BLaER1 (cell line): ENCODE measurements around the gene CFAP74.

Experiments
- H3K27ac ChIP-seq: shearing (Covaris generic); formaldehyde crosslinking; 2 replicates; pipeline ENCODE4 v1.8.1; 2022
- H3K27me3 ChIP-seq: shearing (Covaris generic); formaldehyde crosslinking; 2 replicates; pipeline ENCODE4 v1.8.1; 2022
- H3K36me3 ChIP-seq: shearing (Covaris generic); formaldehyde crosslinking; 2 replicates; pipeline ENCODE4 v1.8.1; 2022
- H3K4me1 ChIP-seq: shearing (Covaris generic); formaldehyde crosslinking; 2 replicates; pipeline ENCODE4 v1.8.1; 2022
- H3K4me2 ChIP-seq: shearing (Covaris generic); formaldehyde crosslinking; 2 replicates; pipeline ENCODE4 v1.8.1; 2022
- H3K4me3 ChIP-seq: shearing (Covaris generic); formaldehyde crosslinking; 2 replicates; pipeline ENCODE4 v1.8.1; 2022
- H3K9ac ChIP-seq: shearing (Covaris generic); formaldehyde crosslinking; 2 replicates; pipeline ENCODE4 v1.8.1; 2022
- H3K9me3 ChIP-seq: shearing (Covaris generic); formaldehyde crosslinking; 2 replicates; pipeline ENCODE4 v1.8.1; 2022
- H4K20me1 ChIP-seq: shearing (Covaris generic); formaldehyde crosslinking; 2 replicates; pipeline ENCODE4 v1.8.1; 2022
- Cebpa-rat ChIP-seq: shearing (Covaris generic); IDR thresholded peaks from 2 replicates; pipeline ENCODE4 v1.8.1; 2022

CFAP74 gene

DNA sequence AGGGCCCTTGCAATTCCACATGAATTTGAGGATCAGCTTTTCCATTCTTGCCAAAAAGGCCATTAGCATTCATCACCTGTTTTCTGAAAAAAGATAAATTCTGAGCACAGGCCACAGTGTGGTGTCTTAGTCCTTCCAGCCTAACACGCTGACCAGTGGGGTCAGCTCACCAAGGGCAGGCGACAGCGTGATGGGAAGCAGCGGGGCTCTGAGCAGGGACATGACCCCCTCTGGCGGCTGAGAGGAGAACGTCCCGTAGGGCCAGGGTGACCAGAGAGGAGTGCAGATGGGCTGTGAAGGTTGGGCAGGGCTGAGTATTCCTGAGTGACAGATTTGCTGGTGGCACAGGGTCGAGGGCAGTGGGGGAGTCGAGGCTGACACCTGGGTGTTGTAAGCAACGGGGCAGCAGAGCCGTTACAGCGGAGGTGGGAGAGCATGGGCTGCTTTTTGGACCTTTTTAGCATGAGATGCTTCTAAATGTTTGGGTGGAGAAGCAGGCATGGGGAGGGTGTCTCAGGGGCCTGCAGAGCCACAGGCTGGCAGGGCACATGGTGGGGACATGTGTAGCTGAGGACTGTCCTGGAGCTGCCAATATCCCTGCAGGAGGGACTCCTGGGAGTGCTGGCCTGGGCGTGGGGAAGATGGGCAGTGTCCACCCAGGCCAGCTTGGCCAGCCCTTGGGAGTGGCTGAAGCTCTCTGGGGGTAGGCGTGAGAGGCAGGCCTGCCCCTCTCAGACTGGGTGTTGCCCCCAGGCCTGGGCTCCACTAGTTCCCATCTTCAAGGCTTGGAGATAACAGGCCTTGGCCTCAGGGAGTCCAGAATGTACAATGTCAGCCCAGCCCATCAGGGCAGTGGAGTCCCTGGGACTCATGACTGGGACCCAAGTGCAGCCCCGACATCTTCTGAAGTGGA lies 97.1 kb downstream of the CFAP74 start:
- H3K27ac ChIP-seq = peak overlapping the region; percentile 98

DNA sequence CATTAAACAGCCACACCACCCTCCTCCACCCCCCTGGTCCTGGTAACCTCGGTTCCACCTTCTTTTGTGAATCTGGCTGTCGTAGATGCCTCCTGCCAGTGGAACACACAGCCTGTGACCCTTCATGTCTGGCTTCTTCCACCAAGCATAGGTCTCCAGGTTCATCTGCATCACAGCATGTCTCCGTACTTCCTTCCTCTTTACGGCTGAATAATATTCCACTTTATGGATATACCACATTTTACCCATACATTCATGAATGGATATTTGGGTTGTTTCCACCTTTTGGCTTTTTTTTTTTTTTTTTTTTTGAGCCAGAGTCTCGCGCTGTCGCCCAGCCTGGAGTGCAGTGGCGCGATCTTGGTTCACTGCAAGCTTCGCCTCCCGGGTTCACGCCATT lies 100.4 kb downstream of the CFAP74 start:
- no peak overlapping the region for H3K9ac ChIP-seq
- no peaks in the 10 kb centered on the region for H3K36me3 ChIP-seq
- H3K4me3 ChIP-seq = no peak overlapping the region
- H3K9me3 ChIP-seq = peaks cover 7% of the 10 kb centered on the region; the same call in 1 of the 2 replicates
- H3K27me3 ChIP-seq = no peaks in the 10 kb centered on the region
- no peaks in the 10 kb centered on the region for H4K20me1 ChIP-seq
- no peak for TF ChIP-seq Cebpa-rat
- H3K4me2 ChIP-seq = no peak overlapping the region
- H3K27ac ChIP-seq = no peak overlapping the region
- H3K4me1 ChIP-seq = peaks cover 76% of the 10 kb centered on the region

More for the DNA sequence above, 97.1 kb downstream of the CFAP74 start:
- H3K4me1 ChIP-seq = peaks cover 66% of the 10 kb centered on the region
- no peaks in the 10 kb centered on the region for H3K36me3 ChIP-seq
- no peak overlapping the region for H3K4me3 ChIP-seq
- H3K4me2 ChIP-seq = peak overlapping the region; percentile 100
- peaks cover 7% of the 10 kb centered on the region; the same call in 1 of the 2 replicates for H3K9me3 ChIP-seq
- no peaks in the 10 kb centered on the region for H4K20me1 ChIP-seq
- TF ChIP-seq Cebpa-rat = no peak
- peak overlapping the region; percentile 95 for H3K9ac ChIP-seq
- no peaks in the 10 kb centered on the region for H3K27me3 ChIP-seq

DNA sequence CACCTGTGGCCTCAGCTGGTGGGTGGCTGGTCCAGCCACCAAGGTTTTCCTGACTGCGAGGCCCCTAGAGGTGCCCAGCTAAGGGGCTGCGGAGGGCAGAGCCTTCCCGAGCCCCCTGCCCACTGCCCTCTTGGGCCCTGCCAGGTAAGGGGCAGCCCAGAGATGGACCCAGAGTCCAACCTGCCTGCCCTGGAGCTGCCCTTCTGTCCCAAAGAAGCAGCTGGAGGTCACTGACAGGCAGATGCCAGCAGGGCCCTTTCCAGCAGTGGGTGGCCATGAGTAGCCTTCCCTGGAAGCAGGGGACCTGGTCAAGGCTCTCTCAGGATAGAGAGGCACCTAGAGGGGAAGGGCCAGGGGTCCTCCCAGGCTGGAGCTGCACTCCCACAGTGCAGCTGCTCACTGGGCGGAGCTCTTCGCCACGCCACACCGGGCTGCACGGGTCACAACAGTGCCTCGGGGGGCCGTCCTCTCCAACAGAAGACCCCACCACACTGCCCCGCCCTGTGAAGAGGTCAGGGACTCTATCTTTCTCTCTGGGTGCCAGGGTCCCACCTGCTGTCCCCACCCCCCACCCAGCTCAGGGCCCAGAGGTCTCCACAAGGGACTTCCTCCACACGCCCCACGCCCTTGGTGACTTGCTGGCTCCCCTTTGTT lies 101.8 kb downstream of the CFAP74 start:
- TF ChIP-seq Cebpa-rat = no peak
- Histone ChIP-seq H3K27me3 (no peaks in the 10 kb centered on the region), H3K9ac (peak overlapping the region; percentile 51)

DNA sequence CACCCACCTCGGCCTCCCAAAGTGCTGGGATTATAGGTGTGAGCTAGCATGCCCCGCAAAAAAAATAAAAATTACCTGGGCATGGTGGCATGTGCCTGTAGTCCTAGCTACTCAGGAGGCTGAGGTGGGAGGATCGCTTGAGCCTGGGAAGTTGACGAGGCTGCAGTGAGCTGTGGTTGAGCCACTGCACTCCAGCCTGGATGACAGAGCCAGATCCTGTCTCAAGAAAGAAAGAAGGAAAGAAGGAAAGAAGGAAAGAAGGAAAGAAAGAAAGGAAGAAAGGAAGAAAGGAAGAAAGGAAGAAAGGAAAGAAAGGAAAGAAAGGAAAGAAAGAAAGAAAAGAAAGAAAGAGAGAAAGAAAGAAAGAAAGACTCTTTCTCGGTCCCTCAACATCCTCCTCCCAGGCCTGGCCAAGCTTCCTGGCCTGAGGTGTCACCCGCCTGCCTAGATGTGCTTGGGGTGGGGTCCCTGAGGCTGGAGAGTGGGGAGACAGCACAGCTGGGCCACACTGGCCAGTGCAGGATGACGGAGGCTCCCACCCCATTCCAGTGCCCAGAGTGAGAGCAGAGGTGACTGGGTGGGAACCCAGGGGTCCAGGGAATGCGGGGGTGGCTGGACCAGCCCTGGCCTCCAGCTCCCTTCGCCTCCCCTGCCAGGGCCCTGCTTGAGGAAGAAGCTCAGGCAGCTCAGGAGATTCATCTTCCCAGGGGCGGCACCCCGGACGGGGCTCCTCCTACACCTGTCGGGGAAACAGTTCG lies 102.5 kb downstream of the CFAP74 start:
- H3K27me3 ChIP-seq = no peaks in the 10 kb centered on the region
- TF ChIP-seq Cebpa-rat = no peak
- H3K9ac ChIP-seq = peak overlapping the region; percentile 51
- H3K9me3 ChIP-seq = peaks cover 7% of the 10 kb centered on the region; the same call in 1 of the 2 replicates
- peak overlapping the region; percentile 92 for H3K27ac ChIP-seq
- peak overlapping the region; percentile 92 for H3K4me2 ChIP-seq
- H4K20me1 ChIP-seq = no peaks in the 10 kb centered on the region
- H3K4me3 ChIP-seq = no peak overlapping the region
- H3K4me1 ChIP-seq = peaks cover 76% of the 10 kb centered on the region
- H3K36me3 ChIP-seq = no peaks in the 10 kb centered on the region

More for the DNA sequence above, 101.8 kb downstream of the CFAP74 start:
- H3K4me3 ChIP-seq = no peak overlapping the region
- H3K4me2 ChIP-seq = peak overlapping the region; percentile 92
- peaks cover 76% of the 10 kb centered on the region for H3K4me1 ChIP-seq
- peaks cover 7% of the 10 kb centered on the region; the same call in 1 of the 2 replicates for H3K9me3 ChIP-seq
- no peaks in the 10 kb centered on the region for H3K36me3 ChIP-seq
- H4K20me1 ChIP-seq = no peaks in the 10 kb centered on the region
- peak overlapping the region; percentile 92 for H3K27ac ChIP-seq

DNA sequence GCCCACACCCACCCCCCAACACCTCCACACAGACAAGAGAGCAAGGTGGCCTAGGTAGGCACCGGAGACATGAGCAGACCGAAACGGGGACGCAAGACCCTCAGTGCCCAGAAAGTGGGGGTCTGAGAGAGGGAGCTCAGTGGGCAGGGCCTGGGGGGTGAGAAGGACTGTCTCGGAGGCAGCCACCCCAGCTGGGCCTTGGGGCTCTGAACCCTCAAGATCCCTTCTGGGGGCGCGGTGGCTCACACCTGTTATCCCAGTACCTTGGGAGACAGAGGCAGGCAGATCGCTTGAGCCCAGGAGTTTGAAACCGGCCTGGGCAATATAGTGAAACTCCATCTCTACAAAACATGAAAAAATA lies 103.6 kb downstream of the CFAP74 start:
- H3K9ac ChIP-seq = peak overlapping the region; percentile 74
- peak overlapping the region; percentile 92 for H3K27ac ChIP-seq
- H3K27me3 ChIP-seq = no peaks in the 10 kb centered on the region
- H3K9me3 ChIP-seq = peaks cover 7% of the 10 kb centered on the region; the same call in 1 of the 2 replicates
- H3K4me2 ChIP-seq = peak overlapping the region; percentile 92
- no peaks in the 10 kb centered on the region for H4K20me1 ChIP-seq
- peaks cover 76% of the 10 kb centered on the region for H3K4me1 ChIP-seq
- H3K36me3 ChIP-seq = no peaks in the 10 kb centered on the region
- H3K4me3 ChIP-seq = peak overlapping the region; percentile 46
- no peak for TF ChIP-seq Cebpa-rat

DNA sequence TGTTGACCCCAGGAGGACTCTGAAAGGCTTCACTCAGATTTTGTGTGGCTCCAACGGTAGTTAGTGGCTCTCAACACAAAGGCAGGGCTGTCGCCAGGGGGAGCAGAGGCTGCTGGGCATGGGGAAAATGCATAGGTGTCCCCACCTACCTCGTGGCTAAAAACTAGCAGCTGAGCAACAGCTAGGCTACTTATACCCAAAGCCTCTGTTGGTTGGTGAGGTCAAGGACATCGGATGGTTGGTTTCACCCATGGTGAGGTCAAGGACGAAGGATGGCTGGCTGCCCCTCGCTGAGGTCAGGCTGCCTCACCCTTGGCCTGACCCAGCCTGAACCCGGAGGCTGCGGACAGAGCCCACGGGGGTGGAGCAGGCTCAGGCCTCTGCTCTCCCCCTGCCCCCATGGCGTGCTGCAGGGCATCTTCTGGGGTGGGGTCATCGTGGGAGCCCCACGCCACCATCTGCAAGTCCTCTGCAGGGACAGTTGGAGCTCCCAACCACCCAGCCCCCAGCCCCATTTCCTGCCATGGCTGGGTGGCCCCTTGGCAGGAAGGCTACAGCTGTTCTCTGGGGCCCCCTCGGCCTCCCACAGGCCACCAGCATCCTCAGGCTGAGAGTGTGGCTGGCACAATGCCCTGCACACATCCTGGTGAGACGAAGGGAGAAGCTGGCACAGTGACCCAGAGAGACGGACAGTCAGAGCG lies 104.2 kb downstream of the CFAP74 start:
- TF ChIP-seq Cebpa-rat = no peak
- peak overlapping the region; percentile 74 for H3K9ac ChIP-seq
- peaks cover 80% of the 10 kb centered on the region for H3K4me1 ChIP-seq
- H3K27ac ChIP-seq = peak overlapping the region; percentile 92
- no peaks in the 10 kb centered on the region for H3K36me3 ChIP-seq
- H3K27me3 ChIP-seq = no peaks in the 10 kb centered on the region
- peaks cover 7% of the 10 kb centered on the region; the same call in 1 of the 2 replicates for H3K9me3 ChIP-seq
- no peaks in the 10 kb centered on the region for H4K20me1 ChIP-seq
- H3K4me2 ChIP-seq = peak overlapping the region; percentile 92
- H3K4me3 ChIP-seq = peak overlapping the region; percentile 46

DNA sequence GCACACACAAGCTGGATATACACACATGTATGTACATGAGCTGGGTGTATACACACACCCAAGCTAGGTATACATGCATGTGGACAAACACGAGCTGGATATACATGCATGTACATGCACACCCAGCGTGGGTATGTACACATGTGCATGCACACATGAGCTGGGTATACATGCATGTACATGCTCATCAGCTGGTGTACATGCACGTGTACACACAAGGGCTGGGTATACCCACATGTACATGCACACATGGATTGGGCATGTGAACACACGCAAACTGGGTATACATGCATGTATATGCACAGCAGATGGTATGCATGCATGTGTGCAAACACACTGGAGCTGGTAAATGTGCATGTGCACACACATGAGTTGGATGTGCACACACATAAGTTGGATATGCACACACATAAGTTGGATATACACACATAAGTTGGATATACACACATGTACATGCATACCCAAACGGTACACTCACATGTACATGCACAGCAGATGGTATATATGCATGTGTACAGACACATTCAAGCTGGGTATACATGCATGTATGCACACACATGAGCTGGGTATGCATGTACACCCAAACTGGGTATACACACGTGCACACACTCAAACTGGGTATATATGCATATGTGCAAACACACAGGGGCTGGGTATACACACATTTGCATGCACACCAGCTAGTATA lies 105.2 kb downstream of the CFAP74 start:
- no peak for TF ChIP-seq Cebpa-rat
- peaks cover 90% of the 10 kb centered on the region for H3K4me1 ChIP-seq
- no peaks in the 10 kb centered on the region for H3K36me3 ChIP-seq
- H3K4me3 ChIP-seq = no peak overlapping the region
- H3K9me3 ChIP-seq = peaks cover 6% of the 10 kb centered on the region; the same call in 1 of the 2 replicates
- no peak overlapping the region for H3K9ac ChIP-seq
- no peaks in the 10 kb centered on the region for H4K20me1 ChIP-seq
- peak overlapping the region; percentile 92 for H3K4me2 ChIP-seq
- no peak overlapping the region for H3K27ac ChIP-seq
- no peaks in the 10 kb centered on the region for H3K27me3 ChIP-seq

DNA sequence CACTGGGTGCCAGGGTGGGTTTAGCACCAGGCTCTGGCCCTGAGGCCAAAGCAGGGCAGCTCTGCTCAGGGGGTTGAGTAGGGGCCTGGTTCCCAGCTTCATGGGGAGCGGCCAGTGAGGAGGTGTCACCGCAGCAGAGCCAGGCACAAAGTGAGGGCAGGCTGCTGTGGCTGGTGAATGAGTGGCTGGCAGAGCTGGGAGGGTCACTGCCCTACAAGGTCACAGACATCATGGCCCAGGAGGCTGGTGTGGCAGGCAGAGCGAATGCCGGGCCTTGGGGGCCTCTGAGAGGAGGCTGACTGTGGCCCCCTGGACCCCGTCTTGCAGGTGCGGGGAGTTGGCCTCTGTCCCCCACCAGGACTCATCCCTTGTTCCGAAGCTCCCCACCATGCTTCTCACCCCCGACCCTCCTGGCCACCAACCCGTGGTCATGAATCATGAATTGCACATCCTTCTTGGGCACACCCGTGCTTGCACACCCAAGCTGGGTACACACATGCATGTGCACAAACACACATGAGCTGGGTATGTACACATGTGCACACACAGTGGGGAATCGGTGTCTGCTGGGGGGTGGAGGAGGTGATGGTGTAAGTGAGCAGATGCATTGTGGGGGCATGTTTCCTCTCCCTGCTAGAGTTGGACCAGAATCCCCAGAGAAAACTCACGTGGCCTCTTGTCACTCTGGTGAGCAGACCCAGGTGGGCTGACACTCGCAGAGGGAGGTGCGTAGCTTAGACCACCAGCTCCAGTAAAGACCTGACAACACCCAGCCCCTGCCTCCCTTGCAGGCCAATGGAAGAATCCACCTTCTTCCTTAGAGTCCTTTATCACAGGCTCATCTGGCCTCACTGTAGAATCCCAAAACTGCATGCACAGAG lies 107.9 kb downstream of the CFAP74 start:
- Histone ChIP-seq H3K4me1 (peaks cover 90% of the 10 kb centered on the region), H3K9me3 (no peaks in the 10 kb centered on the region), H3K4me2 (peak overlapping the region; percentile 98), H4K20me1 (no peaks in the 10 kb centered on the region), H3K27ac (peak overlapping the region; percentile 92), H3K4me3 (peak overlapping the region; percentile 38; the same call in 1 of the 2 replicates), H3K9ac (peak overlapping the region; percentile 89), H3K36me3 (no peaks in the 10 kb centered on the region), H3K27me3 (no peaks in the 10 kb centered on the region)
- no peak for TF ChIP-seq Cebpa-rat
